CD4-positive, CD25-positive, alpha-beta regulatory T cell (primary cell): ENCODE data around the gene LTA. TPM values are rescaled to one million over a fixed set of nuclear protein-coding genes. Genes with fewer than 3 reads are reported as not detected.

Experiments used
- ATAC-seq, 2 donors: fragments of 150-1000 bp; cut with Tn5 transposase; one replicate each; pipeline ENCODE4 v1.10.0; 2021; ENCODE audit warnings: low read depth in 2 of 2, moderate number of reproducible peaks in 2 of 2, moderate library complexity in 1 of 2
- DNase-seq, 3 donors: peaks; one replicate each; pipeline versions ENCODE4 v3.0.0 to v3.0.0-alpha.2; 2012 to 2022; ENCODE audit warnings: mixed read lengths in 1 of 3
- H3K27ac ChIP-seq: one replicate; pipeline ENCODE4 v1.7.0; 2013; ENCODE audit warnings: mild to moderate bottlenecking, low read length; ENCODE audit not compliant: insufficient read depth, poor library complexity, severe bottlenecking
- H3K27me3 ChIP-seq: one replicate; pipeline ENCODE4 v1.7.0; 2013; ENCODE audit warnings: low read length; ENCODE audit not compliant: control insufficient read depth, insufficient read depth
- H3K36me3 ChIP-seq: one replicate; pipeline ENCODE4 v1.7.0; 2013; ENCODE audit warnings: mild to moderate bottlenecking, low read length, moderate library complexity; ENCODE audit not compliant: control insufficient read depth, insufficient read depth
- H3K4me1 ChIP-seq: 2 replicates; pipeline ENCODE4 v1.7.0; 2013; ENCODE audit warnings: mild to moderate bottlenecking, low read length; ENCODE audit not compliant: insufficient read depth, control insufficient read depth, poor library complexity, severe bottlenecking
- H3K4me3 ChIP-seq: one replicate; pipeline ENCODE4 v1.7.0; 2013; ENCODE audit warnings: low read depth, mild to moderate bottlenecking, low read length, moderate library complexity
- H3K9me3 ChIP-seq, 2 experiments: 1 replicate in 1 of 2; 2 replicates in 1 of 2; pipeline ENCODE4 v1.7.0; 2013; ENCODE audit warnings: low read length in 2 of 2, mild to moderate bottlenecking in 1 of 2, moderate library complexity in 1 of 2; ENCODE audit not compliant: control insufficient read depth in 2 of 2
- H3K27ac Mint-ChIP-seq, 3 donors: one replicate each; pipeline ENCODE4 v1.8.0; 2020 to 2022; ENCODE audit warnings: mild to moderate bottlenecking in 3 of 3, mixed read lengths in 3 of 3, moderate library complexity in 2 of 3
- H3K27me3 Mint-ChIP-seq: one replicate; pipeline ENCODE4 v1.8.0; 2022; ENCODE audit warnings: mild to moderate bottlenecking, mixed read lengths
- H3K36me3 Mint-ChIP-seq: one replicate; pipeline ENCODE4 v1.8.0; 2020; ENCODE audit warnings: mixed read lengths
- H3K4me1 Mint-ChIP-seq, 4 donors: one replicate each; pipeline ENCODE4 v1.8.0; 2020 to 2022; ENCODE audit warnings: mixed read lengths in 4 of 4, mild to moderate bottlenecking in 1 of 4
- H3K4me3 Mint-ChIP-seq, 4 donors: one replicate each; pipeline ENCODE4 v1.8.0; 2020 to 2022; ENCODE audit warnings: mild to moderate bottlenecking in 4 of 4, mixed read lengths in 4 of 4, moderate library complexity in 3 of 4
- H3K9me3 Mint-ChIP-seq, 7 donors: one replicate each; pipeline ENCODE4 v1.8.0; 2020 to 2022; ENCODE audit warnings: mixed read lengths in 7 of 7, mild to moderate bottlenecking in 3 of 7, moderate library complexity in 2 of 7
- polyA plus RNA-seq, 4 donors: library from polyadenylated mRNA; unstranded; fragments of 300-500 nt; fragmentation: Illumina TruSeq; gene quantifications; one replicate each; pipeline ENCODE4 v1.2.3, GENCODE V29; 2021
- total RNA-seq: library from RNA; stranded (reverse); gene quantifications from one replicate; pipeline ENCODE4 v1.2.3, GENCODE V29; 2022

The LTA gene
- total and polyA plus RNA-seq, 5 donors from 2014 or later: 12.8 to 20.0 (median 14.2) TPM

- H3K36me3 ChIP-seq: peaks cover 10% of the 10 kb centered on the region
- no peaks in the 10 kb centered on the region for H3K9me3 ChIP-seq
- H3K4me1 ChIP-seq: peaks cover 92% of the 10 kb centered on the region
- H3K27ac ChIP-seq: peak overlapping the region; percentile 95
- no peaks in the 10 kb centered on the region for H3K27me3 ChIP-seq
- Mint-ChIP-seq H3K4me1 (peaks cover 6 to 92% (median 70%) of the 10 kb centered on the region in 4 donors), H3K36me3 (peaks cover 38% of the 10 kb centered on the region), H3K27ac (peak overlapping the region; percentile 98 to 100 (median 100)), H3K27me3 (peaks cover 5% of the 10 kb centered on the region), H3K9me3 (peaks cover 0 to 2% (median 0%) of the 10 kb centered on the region in 7 donors), H3K4me3 (peak overlapping the region; percentile 99 to 100 (median 100))
- ATAC-seq: no peak
- peak overlapping the region; percentile 99 for H3K4me3 ChIP-seq
- peak in 1 of 3 donors; percentile 31 for DNase-seq
Measured at GRCh38 chr6:31575952-31576685, 4.0 kb downstream of the LTA start.

GRCh38 chr6:31576897-31577578 is 4.9 kb downstream of the LTA start:
- ATAC-seq (peak in 1 of 2 donors; percentile 9), DNase-seq (peak; percentile 47 to 84 (median 51))
- Mint-ChIP-seq H3K9me3 (peaks cover 0 to 2% (median 0%) of the 10 kb centered on the region in 7 donors), H3K36me3 (peaks cover 44% of the 10 kb centered on the region), H3K4me1 (peaks cover 6 to 85% (median 63%) of the 10 kb centered on the region in 4 donors), H3K27ac (peak overlapping the region; percentile 98 to 100 (median 100)), H3K27me3 (peaks cover 5% of the 10 kb centered on the region), H3K4me3 (peak overlapping the region; percentile 99 to 100 (median 100))
- Histone ChIP-seq H3K27ac (peak overlapping the region; percentile 95), H3K36me3 (peaks cover 10% of the 10 kb centered on the region), H3K4me3 (peak overlapping the region; percentile 99), H3K9me3 (no peaks in the 10 kb centered on the region), H3K27me3 (no peaks in the 10 kb centered on the region), H3K4me1 (peaks cover 85% of the 10 kb centered on the region)

GRCh38 chr6:31577579-31577966 is 5.5 kb downstream of the LTA start:
- peak overlapping the region; percentile 95 for H3K27ac ChIP-seq
- H3K4me1 ChIP-seq: peaks cover 86% of the 10 kb centered on the region
- H3K27me3 Mint-ChIP-seq: peaks cover 1% of the 10 kb centered on the region
- peak overlapping the region; percentile 88 to 100 (median 98) for H3K27ac Mint-ChIP-seq
- DNase-seq: no peak
- H3K4me3 ChIP-seq: peak overlapping the region; percentile 99
- ATAC-seq: no peak
- H3K4me3 Mint-ChIP-seq: peak overlapping the region; percentile 99 to 100 (median 100)
- no peaks in the 10 kb centered on the region for H3K27me3 ChIP-seq
- H3K36me3 Mint-ChIP-seq: peaks cover 44% of the 10 kb centered on the region
- no peaks in the 10 kb centered on the region for H3K9me3 ChIP-seq
- peaks cover 0 to 2% (median 0%) of the 10 kb centered on the region in 7 donors for H3K9me3 Mint-ChIP-seq
- peaks cover 10% of the 10 kb centered on the region for H3K36me3 ChIP-seq
- peaks cover 2 to 83% (median 63%) of the 10 kb centered on the region in 4 donors for H3K4me1 Mint-ChIP-seq

GRCh38 chr6:31578184-31579118 is 6.4 kb downstream of the LTA start:
- DNase-seq (peak in 1 of 3 donors; percentile 54), ATAC-seq (no peak)
- Mint-ChIP-seq H3K4me1 (peaks cover 0 to 83% (median 64%) of the 10 kb centered on the region in 4 donors), H3K27me3 (no peaks in the 10 kb centered on the region), H3K4me3 (peak overlapping the region; percentile 97 to 100 (median 99)), H3K27ac (peak overlapping the region; percentile 95 to 99 (median 98)), H3K9me3 (peaks cover 0 to 2% (median 0%) of the 10 kb centered on the region in 7 donors), H3K36me3 (peaks cover 47% of the 10 kb centered on the region)
- Histone ChIP-seq H3K27ac (peak overlapping the region; percentile 95), H3K4me3 (peak overlapping the region; percentile 99), H3K27me3 (no peaks in the 10 kb centered on the region), H3K9me3 (no peaks in the 10 kb centered on the region), H3K36me3 (peaks cover 10% of the 10 kb centered on the region), H3K4me1 (peaks cover 86% of the 10 kb centered on the region)

- DNase-seq (peak in 1 of 3 donors; percentile 50), ATAC-seq (no peak)
- Histone ChIP-seq H3K27me3 (no peaks in the 10 kb centered on the region), H3K4me1 (peaks cover 86% of the 10 kb centered on the region), H3K4me3 (peak overlapping the region; percentile 99), H3K9me3 (no peaks in the 10 kb centered on the region), H3K36me3 (peaks cover 10% of the 10 kb centered on the region), H3K27ac (peak overlapping the region; percentile 95)
- H3K4me3 Mint-ChIP-seq: peak overlapping the region; percentile 97 to 100 (median 99)
- H3K9me3 Mint-ChIP-seq: peaks cover 0 to 2% (median 0%) of the 10 kb centered on the region in 7 donors
- peaks cover 47% of the 10 kb centered on the region for H3K36me3 Mint-ChIP-seq
- H3K27ac Mint-ChIP-seq: peak overlapping the region; percentile 95 to 99 (median 98)
- no peaks in the 10 kb centered on the region for H3K27me3 Mint-ChIP-seq
- H3K4me1 Mint-ChIP-seq: peaks cover 0 to 83% (median 61%) of the 10 kb centered on the region in 4 donors
Measured at GRCh38 chr6:31579119-31579505, 7.0 kb downstream of the LTA start.

- Mint-ChIP-seq H3K4me1 (peaks cover 0 to 83% (median 57%) of the 10 kb centered on the region in 4 donors), H3K27ac (peak overlapping the region; percentile 97 to 99 (median 98)), H3K9me3 (peaks cover 0 to 2% (median 0%) of the 10 kb centered on the region in 7 donors), H3K36me3 (peaks cover 47% of the 10 kb centered on the region), H3K4me3 (peak overlapping the region; percentile 97 to 100 (median 99)), H3K27me3 (peaks cover 4% of the 10 kb centered on the region)
- Histone ChIP-seq H3K36me3 (peaks cover 10% of the 10 kb centered on the region), H3K27me3 (no peaks in the 10 kb centered on the region), H3K9me3 (no peaks in the 10 kb centered on the region), H3K4me1 (peaks cover 86% of the 10 kb centered on the region), H3K27ac (peak overlapping the region; percentile 95), H3K4me3 (peak overlapping the region; percentile 99)
- peak in 1 of 3 donors; percentile 58 for DNase-seq
- no peak for ATAC-seq
Measured at GRCh38 chr6:31579546-31580437, 7.7 kb downstream of the LTA start.
